HG02623 (cell line): ENCODE measurements around the gene PNMA8B.

ENCODE experiments used
- ATAC-seq: cut with Tn5 transposase; IDR thresholded peaks from one replicate; pipeline ENCODE4 v1.9.1; 2021; ENCODE audit warnings: moderate library complexity; ENCODE audit not compliant: unreplicated experiment

PNMA8B gene

GRCh38 chr19:46487802-46488445 lies 7.7 kb downstream of the PNMA8B start:
- no peak for ATAC-seq

GRCh38 chr19:46487178-46487801 lies 8.4 kb downstream of the PNMA8B start:
- no peak for ATAC-seq

GRCh38 chr19:46486358-46486757 lies 9.3 kb downstream of the PNMA8B start:
- ATAC-seq = no peak

- ATAC-seq = no peak
Measured at GRCh38 chr19:46484656-46485055, 11.0 kb downstream of the PNMA8B start.

GRCh38 chr19:46482631-46483030 lies 13.0 kb downstream of the PNMA8B start:
- ATAC-seq = no peak

- ATAC-seq = no peak
Measured at GRCh38 chr19:46481947-46482346, 13.7 kb downstream of the PNMA8B start.

GRCh38 chr19:46481223-46481848 lies 14.3 kb downstream of the PNMA8B start:
- ATAC-seq = no peak

- no peak for ATAC-seq
Measured at GRCh38 chr19:46480415-46480814, 15.3 kb downstream of the PNMA8B start.

- no peak for ATAC-seq
Measured at GRCh38 chr19:46478356-46478986, 17.2 kb downstream of the PNMA8B start.

- no peak for ATAC-seq
Measured at GRCh38 chr19:46475986-46476385, 19.7 kb downstream of the PNMA8B start.

GRCh38 chr19:46474211-46474610 lies 21.5 kb downstream of the PNMA8B start:
- ATAC-seq = no peak

- ATAC-seq = no peak
Measured at GRCh38 chr19:46472592-46472991, 23.1 kb downstream of the PNMA8B start.

- no peak for ATAC-seq
Measured at GRCh38 chr19:46471811-46472543, 23.7 kb downstream of the PNMA8B start.

GRCh38 chr19:46471116-46471733 lies 24.4 kb downstream of the PNMA8B start, which contains the start of gene PNMA8A:
PNMA8A (minus strand) TSS chr19:46471563; CDS start chr19:46471035, 528 bp downstream.
- ATAC-seq = no peak

- no peak for ATAC-seq
Measured at GRCh38 chr19:46470376-46470775, 25.3 kb downstream of the PNMA8B start.

- ATAC-seq = no peak
Measured at GRCh38 chr19:46469541-46470185, 26.0 kb downstream of the PNMA8B start.

GRCh38 chr19:46466536-46467196 lies 29.0 kb downstream of the PNMA8B start:
- no peak for ATAC-seq

GRCh38 chr19:46463516-46463915 lies 32.2 kb downstream of the PNMA8B start:
- ATAC-seq = no peak

GRCh38 chr19:46461537-46461936 lies 34.1 kb downstream of the PNMA8B start:
- no peak for ATAC-seq

- no peak for ATAC-seq
Measured at GRCh38 chr19:46460981-46461380, 34.7 kb downstream of the PNMA8B start.
